Small intestine (tissue), 7 donors: ENCODE data around the gene B4GALT3. TPM values are rescaled to one million over a fixed set of nuclear protein-coding genes. Genes with fewer than 3 reads are reported as not detected.

Experiments used
- DNase-seq, 2 donors: peaks; one replicate each; pipeline versions ENCODE4 v3.0.0 to v3.0.0-alpha.2; 2013
- FAIRE-seq: peaks from 2 replicates; lab custom pipeline; 2012; peaks lifted over from hg19 to GRCh38; lab: Jason Lieb, UNC
- H3K27ac ChIP-seq, 3 donors: one replicate each; pipeline ENCODE4 v1.5.1; 2013; ENCODE audit warnings: low read length in 2 of 3, mild to moderate bottlenecking in 2 of 3, control low read depth in 1 of 3, inconsistent platforms in 1 of 3, low read depth in 1 of 3, moderate library complexity in 1 of 3
- H3K27me3 ChIP-seq, 3 donors: one replicate each; pipeline ENCODE4 v1.6.1; 2013; ENCODE audit warnings: low read length in 3 of 3, inconsistent platforms in 1 of 3; ENCODE audit not compliant: control insufficient read depth in 3 of 3, insufficient read depth in 3 of 3
- H3K36me3 ChIP-seq, 3 donors: one replicate each; pipeline ENCODE4 v1.6.1; 2013; ENCODE audit warnings: low read length in 3 of 3, inconsistent platforms in 1 of 3, low read depth in 1 of 3, mild to moderate bottlenecking in 1 of 3, moderate library complexity in 1 of 3; ENCODE audit not compliant: control insufficient read depth in 3 of 3, insufficient read depth in 2 of 3
- H3K4me1 ChIP-seq, 3 donors: one replicate each; pipeline ENCODE4 v1.6.1; 2013; ENCODE audit warnings: low read length in 2 of 3, inconsistent platforms in 1 of 3, low read depth in 1 of 3, mild to moderate bottlenecking in 1 of 3, moderate library complexity in 1 of 3; ENCODE audit not compliant: control insufficient read depth in 3 of 3, insufficient read depth in 2 of 3
- H3K4me3 ChIP-seq, 3 donors: one replicate each; pipeline ENCODE4 v1.5.1; 2013; ENCODE audit warnings: low read length in 3 of 3, control low read depth in 1 of 3, inconsistent platforms in 1 of 3, low read depth in 1 of 3, mild to moderate bottlenecking in 1 of 3, moderate library complexity in 1 of 3
- H3K9me3 ChIP-seq, 2 donors: one replicate each; pipeline ENCODE4 v1.6.1; 2013; ENCODE audit warnings: low read depth in 1 of 2, low read length in 1 of 2; ENCODE audit not compliant: control insufficient read depth in 2 of 2, insufficient read depth in 1 of 2
- WGBS, 3 donors: extraction: QIAGEN DNeasy Blood & Tissue Kit; methylation state at CpG; one replicate each; pipeline ENCODE4 v1.1.7; 2013; 5-methylcytosine and 5-hydroxymethylcytosine counted together
- polyA plus RNA-seq, 4 donors: library from polyadenylated mRNA; stranded (reverse) in 3 of 4; unstranded in 1 of 4; fragments of 200-250 nt in 3 of 4; fragments of 120-200 nt in 1 of 4; gene quantifications; one replicate each; pipeline versions ENCODE4 v1.2.1 to v1.2.3, GENCODE V29; 2013
- donor health status: healthy with polysubstance abuse.
- donor health status: control.
- donor health status: control.
- donor health status: Bipolar disorder and iron deficiency.
- donor health status: healthy.

The B4GALT3 gene
- polyA plus RNA-seq, 4 donors = 16.5 to 38.0 (median 29.7) TPM

DNA sequence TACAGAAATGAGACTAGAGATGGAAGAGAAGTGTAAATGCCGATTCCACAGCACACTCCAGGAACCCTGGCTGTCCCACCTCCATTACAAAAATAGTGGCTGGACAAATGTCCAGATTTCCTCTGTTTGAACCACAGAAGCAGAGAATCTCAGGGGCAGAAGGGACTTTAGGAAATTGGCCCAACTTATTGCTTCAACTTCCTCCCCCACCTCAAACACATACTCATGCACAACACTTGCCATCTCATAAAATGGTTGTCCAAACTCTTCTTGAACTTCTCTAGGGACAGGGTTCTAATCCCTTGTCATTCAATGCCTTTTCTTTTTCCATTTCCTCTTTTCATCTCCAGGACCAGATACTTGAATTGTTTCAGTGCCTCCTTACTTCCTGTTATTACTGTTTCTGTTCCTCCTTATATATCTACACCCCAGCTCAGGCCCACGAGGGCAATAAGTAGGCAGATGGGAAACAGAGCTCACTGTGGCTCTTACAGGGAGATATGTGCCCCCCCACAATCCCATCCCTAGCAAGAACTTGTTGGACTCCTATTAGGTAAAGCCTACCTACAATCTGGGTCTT is 8.5 kb upstream of the B4GALT3 start:
- Histone ChIP-seq H3K4me1 (no peaks in the 10 kb centered on the region), H3K36me3 (peaks cover 0 to 2% (median 0%) of the 10 kb centered on the region in 3 donors), H3K27me3 (no peaks in the 10 kb centered on the region), H3K4me3 (no peak overlapping the region), H3K9me3 (no peaks in the 10 kb centered on the region), H3K27ac (peak overlapping the region; percentile 38 to 84 (median 69))
- DNase-seq (no peak), FAIRE-seq (no peak)
- 30 to 51% (median 40%) methylated on average over 2 of the region's 2 CpGs for WGBS, 3 donors

DNA sequence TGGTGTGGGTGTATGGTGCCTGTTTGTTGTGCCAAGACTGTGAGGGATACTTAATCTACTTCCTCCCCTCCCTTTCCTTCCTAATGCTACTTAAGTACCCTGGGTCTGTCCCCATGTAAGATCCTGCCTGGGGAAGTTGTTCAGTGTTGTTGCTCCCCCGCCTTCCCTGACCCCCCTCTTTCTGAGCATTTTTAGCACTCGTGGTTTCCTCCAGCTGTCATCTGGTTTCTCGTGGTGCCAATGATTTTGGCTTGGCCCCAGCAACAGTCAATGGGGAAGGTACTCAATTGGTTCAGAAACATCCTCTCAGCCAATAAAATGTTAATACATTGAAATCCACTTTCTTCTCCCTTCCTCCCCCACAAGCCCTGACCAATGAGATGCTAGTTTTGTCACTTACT is 8.0 kb upstream of the B4GALT3 start:
- no peaks in the 10 kb centered on the region for H3K9me3 ChIP-seq
- FAIRE-seq = no peak
- no peaks in the 10 kb centered on the region for H3K36me3 ChIP-seq
- no peaks in the 10 kb centered on the region for H3K4me1 ChIP-seq
- H3K4me3 ChIP-seq = no peak overlapping the region
- 5 to 22% (median 19%) methylated on average over 3 of the region's 3 CpGs for WGBS, 3 donors
- H3K27ac ChIP-seq = peak overlapping the region in 2 of 3 donors; percentile 69 to 87
- no peaks in the 10 kb centered on the region for H3K27me3 ChIP-seq
- peak; percentile 36 to 72 for DNase-seq

DNA sequence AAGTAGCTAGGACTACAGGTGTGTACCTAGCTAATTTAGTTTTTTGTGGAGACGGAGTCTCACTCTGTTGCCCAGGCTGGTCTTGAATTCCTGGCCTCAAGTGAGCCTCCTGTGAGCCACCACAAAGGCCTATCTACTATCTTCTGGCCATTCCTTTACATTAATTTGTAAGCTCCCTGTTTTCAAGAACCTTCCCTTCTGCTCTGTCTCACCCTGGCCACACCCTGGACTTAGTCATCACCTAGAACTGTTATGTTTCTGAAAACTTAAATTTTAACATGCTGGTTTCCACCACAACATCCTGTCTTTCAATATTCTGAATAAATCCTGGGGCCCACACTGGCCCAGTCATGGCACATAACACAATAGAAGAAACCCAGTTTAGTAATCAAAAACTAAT is 4.9 kb upstream of the B4GALT3 start:
- no peak for FAIRE-seq
- peak in 1 of 2 donors; percentile 52 for DNase-seq
- no peaks in the 10 kb centered on the region for H3K36me3 ChIP-seq
- peak overlapping the region in 2 of 3 donors; percentile 61 to 82 for H3K27ac ChIP-seq
- 64 to 90% (median 78%) methylated on average over 1 of the region's 1 CpG for WGBS, 3 donors
- H3K9me3 ChIP-seq = no peaks in the 10 kb centered on the region
- H3K4me3 ChIP-seq = no peak overlapping the region
- H3K4me1 ChIP-seq = no peaks in the 10 kb centered on the region
- H3K27me3 ChIP-seq = no peaks in the 10 kb centered on the region

DNA sequence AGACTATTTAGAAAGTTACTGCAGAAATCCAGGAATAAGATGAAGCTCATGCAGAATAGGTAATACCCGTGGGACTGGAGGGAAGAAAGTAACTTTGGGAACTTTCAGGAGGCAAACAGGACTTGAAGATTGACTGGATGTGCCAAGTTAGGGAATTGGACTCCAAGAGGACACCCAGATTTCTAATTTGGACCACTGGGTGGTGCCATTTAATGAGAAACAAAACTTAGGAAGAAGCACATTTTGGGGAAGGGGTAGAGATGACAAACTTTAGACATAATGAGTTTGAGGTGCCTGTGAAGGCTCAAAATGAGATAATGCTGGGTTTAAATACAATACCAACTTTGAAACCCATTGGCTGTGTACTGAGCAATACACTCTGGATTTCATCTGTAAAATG is 3.3 kb upstream of the B4GALT3 start:
- H3K9me3 ChIP-seq = no peaks in the 10 kb centered on the region
- H3K4me1 ChIP-seq = peaks cover 0 to 7% (median 0%) of the 10 kb centered on the region in 3 donors
- peaks cover 0 to 3% (median 0%) of the 10 kb centered on the region in 3 donors for H3K36me3 ChIP-seq
- H3K27ac ChIP-seq = no peak overlapping the region
- WGBS, 3 donors = 71 to 76% (median 73%) methylated on average over 1 of the region's 1 CpG
- DNase-seq (no peak), FAIRE-seq (no peak)
- H3K27me3 ChIP-seq = no peaks in the 10 kb centered on the region
- no peak overlapping the region for H3K4me3 ChIP-seq

DNA sequence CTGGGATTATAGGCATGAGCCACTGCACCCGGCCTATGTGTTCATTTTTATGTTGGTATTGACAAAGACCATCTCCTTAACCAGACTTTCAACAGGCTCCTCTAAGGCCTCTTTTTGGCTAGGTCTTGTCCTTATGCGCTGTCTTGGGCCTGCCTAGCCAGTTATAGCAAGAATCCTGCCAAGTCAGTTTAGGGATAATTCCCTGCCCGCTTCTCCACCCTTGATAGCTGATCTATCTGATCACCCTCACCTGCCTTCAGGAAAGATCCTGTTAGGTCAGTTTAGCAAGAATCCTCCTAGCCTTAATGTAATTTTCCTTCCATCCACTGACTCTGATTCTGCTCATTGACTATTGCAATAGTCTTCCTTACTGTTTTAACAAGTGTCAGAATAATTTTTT is 2.4 kb upstream of the B4GALT3 start:
- Histone ChIP-seq H3K27ac (no peak overlapping the region), H3K36me3 (peaks cover 0 to 11% (median 5%) of the 10 kb centered on the region in 3 donors), H3K4me1 (peaks cover 0 to 7% (median 0%) of the 10 kb centered on the region in 3 donors), H3K9me3 (no peaks in the 10 kb centered on the region), H3K27me3 (no peaks in the 10 kb centered on the region), H3K4me3 (no peak overlapping the region)
- FAIRE-seq (no peak), DNase-seq (no peak)
- WGBS, 3 donors = 80 to 91% (median 89%) methylated on average over 3 of the region's 3 CpGs

DNA sequence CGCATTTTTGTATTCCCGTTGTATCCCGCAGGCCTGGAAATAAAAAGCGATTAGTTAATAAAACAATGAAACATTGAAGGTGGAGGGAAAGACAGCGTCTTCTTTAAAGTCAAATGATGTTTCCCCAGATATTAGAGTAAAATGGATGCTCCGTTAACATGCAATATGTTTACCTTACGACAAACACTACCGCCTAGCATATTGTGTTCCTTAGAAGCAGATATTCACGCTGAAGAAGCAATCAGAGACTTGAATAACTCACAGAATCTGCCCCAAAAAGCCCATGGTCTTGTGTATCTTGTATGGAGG is 583 bp upstream of the B4GALT3 start:
- Histone ChIP-seq H3K36me3 (peaks cover 2 to 22% (median 10%) of the 10 kb centered on the region in 3 donors), H3K27me3 (no peaks in the 10 kb centered on the region), H3K27ac (peak overlapping the region; percentile 60 to 93 (median 76)), H3K4me1 (peaks cover 0 to 7% (median 3%) of the 10 kb centered on the region in 3 donors), H3K4me3 (peak overlapping the region; percentile 65 to 94 (median 77)), H3K9me3 (no peaks in the 10 kb centered on the region)
- no peak for FAIRE-seq
- DNase-seq = no peak
- 20 to 56% (median 44%) methylated on average over 9 of the region's 9 CpGs for WGBS, 3 donors

DNA sequence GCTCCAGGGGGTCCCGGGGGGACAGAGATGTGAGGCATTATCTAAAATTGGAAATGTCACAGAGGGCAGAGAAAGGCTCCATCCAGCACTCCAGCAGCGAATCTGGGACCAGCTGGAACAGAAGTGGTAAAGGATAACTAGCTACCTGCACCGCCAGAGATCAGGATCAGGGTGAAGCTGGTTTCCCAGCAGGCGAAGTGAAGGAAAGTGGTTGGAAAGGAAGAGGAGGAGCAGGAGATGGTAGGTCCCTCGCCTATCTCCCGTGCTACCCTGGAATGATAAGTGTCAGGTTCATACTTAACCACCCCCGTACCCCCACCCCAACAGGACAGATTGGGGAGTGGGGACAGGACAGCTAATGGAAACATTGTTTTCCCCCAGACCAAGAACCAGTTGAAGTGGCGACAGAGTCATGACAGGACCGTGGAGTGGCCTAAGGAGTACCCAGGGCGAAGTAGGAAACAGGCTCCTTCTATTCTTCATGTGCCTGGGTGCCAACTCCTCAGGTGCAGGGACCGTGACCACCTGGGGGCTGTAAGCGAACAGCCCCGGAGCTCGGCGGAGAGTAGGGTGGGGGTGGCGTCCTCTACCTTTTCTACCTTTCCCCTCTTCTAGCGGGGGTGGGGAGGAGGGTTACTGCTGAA is 717 bp downstream of the B4GALT3 start:
- Histone ChIP-seq H3K36me3 (peaks cover 4 to 33% (median 10%) of the 10 kb centered on the region in 3 donors), H3K27ac (peak overlapping the region; percentile 56 to 93 (median 76)), H3K9me3 (no peaks in the 10 kb centered on the region), H3K4me3 (peak overlapping the region; percentile 65 to 94 (median 77)), H3K4me1 (peaks cover 0 to 7% (median 3%) of the 10 kb centered on the region in 3 donors), H3K27me3 (no peaks in the 10 kb centered on the region)
- FAIRE-seq (no peak), DNase-seq (no peak)
- WGBS, 3 donors = 9 to 14% (median 13%) methylated on average over 16 to 17 of the region's 17 CpGs

DNA sequence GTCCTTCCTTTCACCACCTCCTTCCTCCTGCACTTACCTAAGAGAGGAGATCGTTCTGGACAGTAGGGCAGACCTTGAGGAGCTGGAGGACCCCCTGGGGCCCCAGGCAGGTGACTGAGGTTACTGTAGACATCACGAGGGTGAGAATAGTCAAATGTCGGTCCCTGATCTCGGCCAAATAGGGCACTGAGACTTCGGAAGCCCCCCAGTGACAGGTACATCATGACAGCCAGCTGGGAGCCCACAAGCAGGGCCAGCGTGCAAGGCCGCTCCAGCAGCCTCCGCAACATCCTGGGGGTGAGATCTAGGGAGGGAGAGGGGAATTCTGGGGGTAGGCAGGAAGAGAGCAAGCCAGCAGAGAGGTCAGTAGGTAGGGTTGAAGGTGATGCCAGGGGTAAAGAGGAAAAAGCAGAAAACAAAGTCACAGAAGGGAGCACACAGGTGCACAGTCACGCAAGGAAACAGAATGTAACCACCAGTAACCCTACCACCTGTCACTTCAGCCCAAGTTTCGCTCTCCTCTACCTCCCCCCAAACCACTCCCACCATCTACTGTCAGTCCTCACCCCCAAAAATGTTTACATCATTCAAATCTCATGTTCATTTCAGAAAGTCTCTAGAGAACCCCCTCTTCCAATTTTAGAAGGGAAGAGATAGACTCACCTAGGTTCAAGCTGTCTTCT is 1.4 kb downstream of the B4GALT3 start:
- peaks cover 6 to 40% (median 10%) of the 10 kb centered on the region in 3 donors for H3K36me3 ChIP-seq
- FAIRE-seq (no peak), DNase-seq (no peak)
- H3K27ac ChIP-seq = peak overlapping the region in 1 of 3 donors; percentile 93
- peak overlapping the region in 1 of 3 donors; percentile 65 for H3K4me3 ChIP-seq
- H3K9me3 ChIP-seq = no peaks in the 10 kb centered on the region
- 78 to 87% (median 85%) methylated on average over 10 of the region's 10 CpGs for WGBS, 3 donors
- no peaks in the 10 kb centered on the region for H3K27me3 ChIP-seq
- peaks cover 0 to 7% (median 3%) of the 10 kb centered on the region in 3 donors for H3K4me1 ChIP-seq
